ENCODE results near the gene TFB2M.

GRCh38 chr1:246572785-246573184 lies 6.7 kb upstream of the TFB2M start:
- TF ChIP-seq SIN3A (IDR thresholded peaks at IDR 0.05; ENCODE audit: borderline replicate concordance, insufficient read depth, low read length), result no peak
- TF ChIP-seq, protein P1, sequence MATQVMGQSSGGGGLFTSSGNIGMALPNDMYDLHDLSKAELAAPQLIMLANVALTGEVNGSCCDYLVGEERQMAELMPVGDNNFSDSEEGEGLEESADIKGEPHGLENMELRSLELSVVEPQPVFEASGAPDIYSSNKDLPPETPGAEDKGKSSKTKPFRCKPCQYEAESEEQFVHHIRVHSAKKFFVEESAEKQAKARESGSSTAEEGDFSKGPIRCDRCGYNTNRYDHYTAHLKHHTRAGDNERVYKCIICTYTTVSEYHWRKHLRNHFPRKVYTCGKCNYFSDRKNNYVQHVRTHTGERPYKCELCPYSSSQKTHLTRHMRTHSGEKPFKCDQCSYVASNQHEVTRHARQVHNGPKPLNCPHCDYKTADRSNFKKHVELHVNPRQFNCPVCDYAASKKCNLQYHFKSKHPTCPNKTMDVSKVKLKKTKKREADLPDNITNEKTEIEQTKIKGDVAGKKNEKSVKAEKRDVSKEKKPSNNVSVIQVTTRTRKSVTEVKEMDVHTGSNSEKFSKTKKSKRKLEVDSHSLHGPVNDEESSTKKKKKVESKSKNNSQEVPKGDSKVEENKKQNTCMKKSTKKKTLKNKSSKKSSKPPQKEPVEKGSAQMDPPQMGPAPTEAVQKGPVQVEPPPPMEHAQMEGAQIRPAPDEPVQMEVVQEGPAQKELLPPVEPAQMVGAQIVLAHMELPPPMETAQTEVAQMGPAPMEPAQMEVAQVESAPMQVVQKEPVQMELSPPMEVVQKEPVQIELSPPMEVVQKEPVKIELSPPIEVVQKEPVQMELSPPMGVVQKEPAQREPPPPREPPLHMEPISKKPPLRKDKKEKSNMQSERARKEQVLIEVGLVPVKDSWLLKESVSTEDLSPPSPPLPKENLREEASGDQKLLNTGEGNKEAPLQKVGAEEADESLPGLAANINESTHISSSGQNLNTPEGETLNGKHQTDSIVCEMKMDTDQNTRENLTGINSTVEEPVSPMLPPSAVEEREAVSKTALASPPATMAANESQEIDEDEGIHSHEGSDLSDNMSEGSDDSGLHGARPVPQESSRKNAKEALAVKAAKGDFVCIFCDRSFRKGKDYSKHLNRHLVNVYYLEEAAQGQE (IDR thresholded peaks at IDR 0.05; ENCODE audit: insufficient read depth in 1 of 2, low read depth in 2 of 2, low read length in 2 of 2), result no peak
- TF ChIP-seq POLR2AphosphoS5 (IDR thresholded peaks at IDR 0.05; ENCODE audit: low read depth, low read length), result no peak
- no peak for TF ChIP-seq TAF1 (IDR thresholded peaks at IDR 0.05; ENCODE audit: borderline replicate concordance, insufficient read depth, low read length)
- no peak for TF ChIP-seq FOXP2 (optimal IDR thresholded peaks at IDR 0.05; ENCODE audit: borderline replicate concordance, extremely low read depth, extremely low read length, insufficient read depth)

All from PFSK-1 (cell line).